Measurements from ENCODE around the gene FXYD2. TPM values are rescaled to one million over a fixed set of nuclear protein-coding genes. Genes with fewer than 3 reads are reported as not detected.

Gene FXYD2
- total RNA-seq, 4 donors from 2014 or later = 0.34 to 4.0 (median 1.9) TPM; not detected in 1

GRCh38 chr11:117823294-117823945 lies 1.1 kb downstream of the FXYD2 start:
- no peak for TF ChIP-seq CTCF (IDR thresholded peaks at IDR 0.05; ENCODE audit: low read depth)

DNA sequence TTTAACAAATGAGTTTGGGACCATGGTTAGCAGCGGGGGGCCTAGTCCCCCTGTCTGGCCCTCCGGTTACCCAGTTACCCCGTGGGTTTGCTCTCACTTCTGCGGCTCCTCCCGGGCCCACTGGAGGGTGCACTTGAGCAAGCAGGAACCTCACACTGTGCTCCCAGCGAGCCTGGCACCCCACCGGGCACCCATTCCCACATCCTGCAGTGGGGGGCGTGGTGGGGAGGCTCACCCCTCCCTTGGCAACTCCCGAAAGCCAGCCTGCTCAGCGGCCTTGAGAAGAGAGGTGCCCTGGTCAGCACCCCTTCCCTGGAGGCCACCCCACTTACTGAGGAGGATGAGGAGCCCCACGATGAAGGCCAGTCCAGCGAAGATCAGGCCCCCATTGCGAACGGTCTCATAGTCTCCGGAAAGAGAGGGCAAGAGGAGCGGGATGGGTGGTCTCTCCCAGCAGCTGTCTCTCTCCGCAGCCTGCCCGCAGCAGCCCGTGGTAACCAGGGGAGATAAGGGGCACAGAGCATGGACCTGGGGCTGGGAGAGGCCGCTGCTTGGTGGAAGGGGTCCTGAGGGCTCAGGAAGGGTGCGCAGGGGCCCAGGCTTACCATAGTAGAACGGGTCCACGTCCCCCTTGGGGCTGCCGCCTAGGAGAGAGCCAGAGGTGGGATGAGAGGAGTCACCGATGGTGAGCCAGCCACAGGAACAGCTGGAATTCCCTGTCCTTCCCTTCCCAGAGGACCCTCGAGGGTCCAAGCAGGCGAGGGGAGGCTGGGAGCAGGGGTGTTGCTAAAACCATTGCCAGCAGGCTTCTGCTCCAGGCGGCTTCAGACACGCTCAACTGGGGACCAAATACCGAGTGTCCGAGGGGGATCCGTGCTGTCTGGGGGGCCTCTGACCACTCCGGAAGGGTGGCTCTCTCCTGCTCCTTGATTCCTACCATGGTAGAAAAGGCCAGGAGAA lies 2.2 kb downstream of the FXYD2 start:
- no peak for TF ChIP-seq CTCF (IDR thresholded peaks at IDR 0.05; ENCODE audit: low read depth)

DNA sequence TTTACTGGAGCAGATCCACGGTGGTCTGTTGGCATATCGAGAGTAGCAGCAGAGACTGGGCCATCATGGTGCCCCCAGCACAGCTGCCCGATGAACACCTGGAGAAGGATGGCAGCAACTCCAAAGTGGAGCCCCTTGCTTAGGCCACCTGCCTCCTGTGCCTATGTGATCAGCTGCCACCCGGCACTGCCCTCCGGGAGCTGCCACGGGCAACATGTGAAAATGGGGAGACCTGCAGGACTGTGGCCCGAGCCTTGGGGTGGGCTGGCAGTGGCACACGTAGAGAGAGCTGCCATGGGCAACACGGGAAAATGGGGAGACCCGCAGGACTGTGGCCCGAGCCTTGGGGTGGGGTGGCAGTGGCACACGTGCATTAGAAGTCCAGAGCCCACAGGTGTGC lies 3.1 kb downstream of the FXYD2 start:
- no peak for TF ChIP-seq CTCF (IDR thresholded peaks at IDR 0.05; ENCODE audit: low read depth)

- TF ChIP-seq CTCF (IDR thresholded peaks at IDR 0.05; ENCODE audit: low read depth) = no peak
Observed at GRCh38 chr11:117820516-117820915, 4.0 kb downstream of the FXYD2 start.

DNA sequence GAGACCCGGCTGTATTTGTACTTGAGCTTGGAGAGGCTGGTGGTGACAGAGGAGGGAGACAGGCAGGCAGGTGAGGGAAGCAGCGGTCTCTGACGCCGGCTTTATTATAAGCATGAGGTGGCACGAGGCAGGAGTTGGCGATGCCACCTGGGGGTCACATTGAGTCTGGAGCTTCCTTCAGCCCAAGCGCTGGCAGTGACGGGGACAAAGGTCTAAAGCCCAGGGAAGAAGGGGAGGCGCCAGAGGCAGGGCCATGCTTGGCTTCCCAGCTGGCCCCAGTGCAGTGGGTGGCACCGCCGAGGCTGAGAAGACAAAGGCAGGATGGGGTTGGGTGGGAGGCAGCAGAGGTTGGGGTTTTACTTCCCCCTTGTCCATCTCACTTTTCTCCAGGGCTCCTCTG lies 4.5 kb downstream of the FXYD2 start:
- TF ChIP-seq CTCF (IDR thresholded peaks at IDR 0.05; ENCODE audit: low read depth) = no peak

DNA sequence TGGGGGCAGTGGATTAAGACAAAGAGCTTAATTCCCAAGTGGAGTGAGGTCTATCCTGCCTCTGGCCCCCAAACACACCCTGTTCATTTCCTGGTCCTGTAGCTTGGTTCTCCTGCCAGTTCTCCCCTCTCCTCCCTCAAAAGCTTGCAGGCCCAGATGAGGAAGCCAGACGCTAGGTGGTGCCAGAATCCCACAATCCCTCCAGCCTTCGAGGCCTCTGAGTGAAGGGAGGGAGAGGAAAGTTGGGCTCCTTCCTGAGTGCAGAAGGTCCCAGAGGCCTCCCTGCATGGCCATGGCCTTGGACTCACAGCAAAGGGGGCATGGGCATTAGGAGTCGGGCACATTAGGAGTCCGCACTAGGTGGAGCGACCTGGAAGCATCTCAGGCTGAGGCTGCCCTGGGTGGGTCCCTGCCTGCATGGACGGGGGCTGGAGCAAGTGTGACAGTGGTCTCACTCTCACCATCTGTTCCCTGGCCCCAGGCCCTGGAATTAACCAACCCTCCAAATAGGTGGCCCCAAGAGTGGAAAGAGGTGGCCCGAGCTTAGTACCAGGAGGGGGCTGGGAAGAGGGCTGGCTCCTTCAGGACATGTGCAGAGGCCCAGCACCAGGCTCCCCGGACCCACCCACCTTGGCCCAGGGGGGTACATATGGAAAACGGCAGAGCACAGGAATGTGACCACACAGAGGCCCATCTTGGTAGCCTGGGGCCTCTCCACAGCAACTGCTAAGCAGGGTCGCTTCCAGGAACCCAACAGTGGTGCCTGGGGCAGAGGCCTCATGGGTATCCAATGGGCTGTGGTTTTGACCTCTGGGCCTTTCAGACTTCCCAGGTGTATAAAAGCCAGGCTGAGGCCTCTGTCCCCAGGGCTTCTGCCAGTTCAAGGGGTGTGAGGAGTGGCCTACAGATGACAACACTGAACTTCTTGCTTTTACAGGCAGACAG lies 5.2 kb downstream of the FXYD2 start:
- no peak for TF ChIP-seq CTCF (IDR thresholded peaks at IDR 0.05; ENCODE audit: low read depth)
